MCF 10A (cell line): ENCODE measurements around the gene CACNA1C. TPM values are rescaled to one million over a fixed set of nuclear protein-coding genes. Genes with fewer than 3 reads are reported as not detected.

Source experiments
- BruUV-seq: library from RNA; stranded (reverse); fragments of 400-500 nt; replicated peaks from 2 replicates; lab custom pipeline; 2021; lab: Mats Ljungman, UMichigan
- CTCF ChIA-PET: fragments of 300-600 bp; sonication (Branson Sonifier 250); formaldehyde crosslinking; extraction: SDS; loops from one replicate; lab custom pipeline; 2021; ENCODE audit warnings: antibody characterized with exemption, inconsistent platforms; lab: Yijun Ruan, JAX
- POLR2A ChIA-PET: fragments of 300-600, 350-650 bp; sonication (Branson Sonifier 250); formaldehyde crosslinking; extraction: SDS; loops from one replicate; lab custom pipeline; 2020; ENCODE audit warnings: antibody characterized with exemption, inconsistent platforms; lab: Yijun Ruan, JAX
- DNase-seq: peaks from one replicate; pipeline ENCODE4 v3.0.0-alpha.2; 2018; ENCODE audit not compliant: unreplicated experiment
- H3K27ac Mint-ChIP-seq: one replicate; pipeline ENCODE4 v1.8.0; 2022; ENCODE audit warnings: mild to moderate bottlenecking, low read depth, mixed read lengths; ENCODE audit not compliant: unreplicated experiment
- H3K27me3 Mint-ChIP-seq: one replicate; pipeline ENCODE4 v1.8.0; 2022; ENCODE audit warnings: mixed read lengths; ENCODE audit not compliant: insufficient read depth, unreplicated experiment
- H3K36me3 Mint-ChIP-seq: one replicate; pipeline ENCODE4 v1.8.0; 2022; ENCODE audit warnings: mild to moderate bottlenecking, moderate library complexity, mixed read lengths; ENCODE audit not compliant: insufficient read depth, unreplicated experiment
- H3K4me1 Mint-ChIP-seq: one replicate; pipeline ENCODE4 v1.8.0; 2022; ENCODE audit warnings: mixed read lengths; ENCODE audit not compliant: insufficient read depth, unreplicated experiment
- H3K4me3 Mint-ChIP-seq: one replicate; pipeline ENCODE4 v1.8.0; 2022; ENCODE audit warnings: mild to moderate bottlenecking, moderate library complexity, mixed read lengths; ENCODE audit not compliant: unreplicated experiment
- H3K9me3 Mint-ChIP-seq: one replicate; pipeline ENCODE4 v1.8.0; 2022; ENCODE audit warnings: mixed read lengths; ENCODE audit not compliant: unreplicated experiment
- CTCF ChIP-seq: fragments of 200-600 bp; IDR thresholded peaks from one replicate; pipeline ENCODE4 v1.8.0; 2022; ENCODE audit warnings: antibody characterized with exemption, mild to moderate bottlenecking; ENCODE audit not compliant: unreplicated experiment
- intact Hi-C: fragments of 100-400 bp; cut with micrococcal nuclease; formaldehyde crosslinking; loops from 2 replicates; pipeline ENCODE4 v1.14.1; 2022
- total RNA-seq: library from RNA; stranded (reverse); gene quantifications from 2 replicates; pipeline ENCODE4 v1.2.3, GENCODE V29; 2022

Gene CACNA1C
- total RNA-seq, 1 experiment from 2014 or later = not detected

- H3K4me1 Mint-ChIP-seq = no peaks in the 10 kb centered on the region
- TF ChIP-seq CTCF = no peak
- CTCF ChIA-PET = no interaction called here
- H3K27me3 Mint-ChIP-seq = no peaks in the 10 kb centered on the region
- POLR2A ChIA-PET = no interaction called here
- H3K9me3 Mint-ChIP-seq = no peaks in the 10 kb centered on the region
- intact Hi-C loops = no loop called here
- no TSS peak for BruUV-seq
- H3K27ac Mint-ChIP-seq = no peak overlapping the region
- H3K36me3 Mint-ChIP-seq = no peaks in the 10 kb centered on the region
- no peak for DNase-seq
- no peak overlapping the region for H3K4me3 Mint-ChIP-seq
These were observed 430.3 kb downstream of the CACNA1C start for GRCh38 chr12:2482938-2483660.

- CTCF ChIA-PET = no interaction called here
- intact Hi-C loops = no loop called here
- Mint-ChIP-seq H3K27me3 (no peaks in the 10 kb centered on the region), H3K9me3 (no peaks in the 10 kb centered on the region), H3K4me3 (no peak overlapping the region), H3K4me1 (no peaks in the 10 kb centered on the region), H3K36me3 (no peaks in the 10 kb centered on the region), H3K27ac (no peak overlapping the region)
- DNase-seq = no peak
- no peak for TF ChIP-seq CTCF
- no TSS peak for BruUV-seq
- POLR2A ChIA-PET = no interaction called here
These were observed 430.9 kb downstream of the CACNA1C start for GRCh38 chr12:2483713-2484112.

- H3K27me3 Mint-ChIP-seq = no peaks in the 10 kb centered on the region
- H3K4me3 Mint-ChIP-seq = no peak overlapping the region
- H3K9me3 Mint-ChIP-seq = no peaks in the 10 kb centered on the region
- H3K4me1 Mint-ChIP-seq = no peaks in the 10 kb centered on the region
- no peak overlapping the region for H3K27ac Mint-ChIP-seq
- DNase-seq = no peak
- intact Hi-C loops = no loop called here
- no TSS peak for BruUV-seq
- no peak for TF ChIP-seq CTCF
- ChIA-PET POLR2A (no interaction called here), CTCF (no interaction called here)
- H3K36me3 Mint-ChIP-seq = no peaks in the 10 kb centered on the region
These were observed 431.5 kb downstream of the CACNA1C start for GRCh38 chr12:2484141-2484776.

- BruUV-seq = no TSS peak
- intact Hi-C loops = no loop called here
- Mint-ChIP-seq H3K4me3 (no peak overlapping the region), H3K36me3 (no peaks in the 10 kb centered on the region), H3K27ac (no peak overlapping the region), H3K27me3 (no peaks in the 10 kb centered on the region), H3K9me3 (no peaks in the 10 kb centered on the region), H3K4me1 (no peaks in the 10 kb centered on the region)
- no peak for TF ChIP-seq CTCF
- DNase-seq = no peak
- ChIA-PET POLR2A (no interaction called here), CTCF (no interaction called here)
These were observed 432.9 kb downstream of the CACNA1C start for GRCh38 chr12:2485681-2486080.
